HG02610 (cell line): Measurements from ENCODE around the gene STAP2.

Experiments
- ATAC-seq: cut with Tn5 transposase; IDR thresholded peaks from one replicate; pipeline ENCODE4 v1.9.1; 2021; ENCODE audit warnings: mild to moderate bottlenecking, moderate library complexity; ENCODE audit not compliant: unreplicated experiment

STAP2 gene

GRCh38 chr19:4328243-4328990 is 10.2 kb downstream of the STAP2 start:
- ATAC-seq, result peak; percentile 79

- no peak for ATAC-seq
These were observed 10.8 kb downstream of the STAP2 start for GRCh38 chr19:4327877-4328242.

- ATAC-seq, result no peak
These were observed 11.3 kb downstream of the STAP2 start for GRCh38 chr19:4327252-4327876.

- no peak for ATAC-seq
These were observed 11.8 kb downstream of the STAP2 start for GRCh38 chr19:4326837-4327251.

- no peak for ATAC-seq
These were observed 12.3 kb downstream of the STAP2 start for GRCh38 chr19:4326215-4326836.

- ATAC-seq, result no peak
These were observed 14.4 kb downstream of the STAP2 start for GRCh38 chr19:4324228-4324627.

- no peak for ATAC-seq
These were observed 14.9 kb downstream of the STAP2 start for GRCh38 chr19:4323692-4324091.

- ATAC-seq, result no peak
These were observed 15.5 kb downstream of the STAP2 start for GRCh38 chr19:4322942-4323665.

GRCh38 chr19:4320419-4320818 is 18.2 kb downstream of the STAP2 start:
- no peak for ATAC-seq

- no peak for ATAC-seq
These were observed 19.4 kb downstream of the STAP2 start for GRCh38 chr19:4319067-4319718.

- no peak for ATAC-seq
These were observed 20.2 kb downstream of the STAP2 start for GRCh38 chr19:4318460-4318859.

GRCh38 chr19:4316956-4317355 is 21.7 kb downstream of the STAP2 start:
- no peak for ATAC-seq

- no peak for ATAC-seq
These were observed 24.7 kb downstream of the STAP2 start for GRCh38 chr19:4313847-4314490.

- no peak for ATAC-seq
These were observed 28.1 kb downstream of the STAP2 start for GRCh38 chr19:4310247-4311121.

GRCh38 chr19:4305659-4306058 is 33.0 kb downstream of the STAP2 start:
- ATAC-seq, result no peak

GRCh38 chr19:4305257-4305612 is 33.4 kb downstream of the STAP2 start:
- no peak for ATAC-seq

- ATAC-seq, result no peak
These were observed 33.9 kb downstream of the STAP2 start, which contains the start of gene FSD1 for GRCh38 chr19:4304538-4305256. TSS of gene FSD1 (plus strand) at chr19:4304598. CDS start at chr19:4304747, 149 bp downstream.

GRCh38 chr19:4303819-4304537 is 34.6 kb downstream of the STAP2 start:
- no peak for ATAC-seq
